ENCODE data around the gene SHB. TPM values are rescaled to one million over a fixed set of nuclear protein-coding genes. Genes with fewer than 3 reads are reported as not detected.

The SHB gene
- total and polyA plus RNA-seq, 4 donors: 6.2 to 16.1 (median 11.6) TPM

GRCh38 chr9:37995348-37995737, 73.7 kb downstream of the SHB start:
- Histone ChIP-seq H3K27ac (ENCODE audit: low read depth, low read length) (no peak overlapping the region), H3K36me3 (ENCODE audit: control insufficient read depth, insufficient read depth, low read length) (no peaks in the 10 kb centered on the region), H3K4me1 (ENCODE audit: control insufficient read depth, insufficient read depth, low read length) (peaks cover 57% of the 10 kb centered on the region), H3K9me3 (ENCODE audit: control insufficient read depth, insufficient read depth, low read length) (no peaks in the 10 kb centered on the region), H3K27me3 (ENCODE audit: control insufficient read depth, insufficient read depth, low read length) (no peaks in the 10 kb centered on the region), H3K4me3 (ENCODE audit: low read depth, low read length) (no peak overlapping the region)
- WGBS (ENCODE audit: insufficient coverage): 82% methylated on average over 2 of the region's 6 CpGs
- no peak for DNase-seq (ENCODE audit: low read depth in 4 of 6, low spot score in 6 of 6)

GRCh38 chr9:37994639-37995347, 74.2 kb downstream of the SHB start:
- peak in 4 of 6 donors; percentile 40 to 93 (median 76) for DNase-seq (ENCODE audit: low read depth in 4 of 6, low spot score in 6 of 6)
- Histone ChIP-seq H3K27me3 (ENCODE audit: control insufficient read depth, insufficient read depth, low read length) (no peaks in the 10 kb centered on the region), H3K4me3 (ENCODE audit: low read depth, low read length) (no peak overlapping the region), H3K27ac (ENCODE audit: low read depth, low read length) (no peak overlapping the region), H3K36me3 (ENCODE audit: control insufficient read depth, insufficient read depth, low read length) (no peaks in the 10 kb centered on the region), H3K4me1 (ENCODE audit: control insufficient read depth, insufficient read depth, low read length) (peaks cover 52% of the 10 kb centered on the region), H3K9me3 (ENCODE audit: control insufficient read depth, insufficient read depth, low read length) (no peaks in the 10 kb centered on the region)
- WGBS (ENCODE audit: insufficient coverage): 35% methylated on average over 12 of the region's 15 CpGs

GRCh38 chr9:37992924-37993349, 76.1 kb downstream of the SHB start:
- no peaks in the 10 kb centered on the region for H3K9me3 ChIP-seq (ENCODE audit: control insufficient read depth, insufficient read depth, low read length)
- no peaks in the 10 kb centered on the region for H3K36me3 ChIP-seq (ENCODE audit: control insufficient read depth, insufficient read depth, low read length)
- DNase-seq (ENCODE audit: low read depth in 4 of 6, low spot score in 6 of 6): peak in 1 of 6 donors; percentile 69
- 64% methylated on average over 7 of the region's 8 CpGs for WGBS (ENCODE audit: insufficient coverage)
- no peak overlapping the region for H3K4me3 ChIP-seq (ENCODE audit: low read depth, low read length)
- H3K27me3 ChIP-seq (ENCODE audit: control insufficient read depth, insufficient read depth, low read length): no peaks in the 10 kb centered on the region
- H3K27ac ChIP-seq (ENCODE audit: low read depth, low read length): no peak overlapping the region
- H3K4me1 ChIP-seq (ENCODE audit: control insufficient read depth, insufficient read depth, low read length): peaks cover 38% of the 10 kb centered on the region

GRCh38 chr9:37990404-37991015, 78.5 kb downstream of the SHB start:
- H3K36me3 ChIP-seq (ENCODE audit: control insufficient read depth, insufficient read depth, low read length): no peaks in the 10 kb centered on the region
- no peak overlapping the region for H3K4me3 ChIP-seq (ENCODE audit: low read depth, low read length)
- no CpG with 5 or more reads among the region's 5 CpGs for WGBS (ENCODE audit: insufficient coverage)
- H3K9me3 ChIP-seq (ENCODE audit: control insufficient read depth, insufficient read depth, low read length): no peaks in the 10 kb centered on the region
- no peak overlapping the region for H3K27ac ChIP-seq (ENCODE audit: low read depth, low read length)
- H3K27me3 ChIP-seq (ENCODE audit: control insufficient read depth, insufficient read depth, low read length): no peaks in the 10 kb centered on the region
- H3K4me1 ChIP-seq (ENCODE audit: control insufficient read depth, insufficient read depth, low read length): peaks cover 39% of the 10 kb centered on the region
- DNase-seq (ENCODE audit: low read depth in 4 of 6, low spot score in 6 of 6): no peak

- Histone ChIP-seq H3K9me3 (ENCODE audit: control insufficient read depth, insufficient read depth, low read length) (no peaks in the 10 kb centered on the region), H3K27me3 (ENCODE audit: control insufficient read depth, insufficient read depth, low read length) (no peaks in the 10 kb centered on the region), H3K4me1 (ENCODE audit: control insufficient read depth, insufficient read depth, low read length) (peaks cover 40% of the 10 kb centered on the region), H3K27ac (ENCODE audit: low read depth, low read length) (no peak overlapping the region), H3K4me3 (ENCODE audit: low read depth, low read length) (no peak overlapping the region), H3K36me3 (ENCODE audit: control insufficient read depth, insufficient read depth, low read length) (no peaks in the 10 kb centered on the region)
- no peak for DNase-seq (ENCODE audit: low read depth in 4 of 6, low spot score in 6 of 6)
- WGBS (ENCODE audit: insufficient coverage): 94% methylated on average over 3 of the region's 5 CpGs
Measured at GRCh38 chr9:37989701-37990100, 79.3 kb downstream of the SHB start.

- DNase-seq (ENCODE audit: low read depth in 4 of 6, low spot score in 6 of 6): no peak
- Histone ChIP-seq H3K4me3 (ENCODE audit: low read depth, low read length) (no peak overlapping the region), H3K27me3 (ENCODE audit: control insufficient read depth, insufficient read depth, low read length) (no peaks in the 10 kb centered on the region), H3K9me3 (ENCODE audit: control insufficient read depth, insufficient read depth, low read length) (no peaks in the 10 kb centered on the region), H3K4me1 (ENCODE audit: control insufficient read depth, insufficient read depth, low read length) (peaks cover 43% of the 10 kb centered on the region), H3K36me3 (ENCODE audit: control insufficient read depth, insufficient read depth, low read length) (no peaks in the 10 kb centered on the region), H3K27ac (ENCODE audit: low read depth, low read length) (no peak overlapping the region)
- WGBS (ENCODE audit: insufficient coverage): 0% methylated on average over 1 of the region's 2 CpGs
Measured at GRCh38 chr9:37988602-37989001, 80.4 kb downstream of the SHB start.

- H3K4me3 ChIP-seq (ENCODE audit: low read depth, low read length): no peak overlapping the region
- no peaks in the 10 kb centered on the region for H3K36me3 ChIP-seq (ENCODE audit: control insufficient read depth, insufficient read depth, low read length)
Measured at GRCh38 chr9:37988041-37988440, 81.0 kb downstream of the SHB start.

GRCh38 chr9:37987467-37987981, 81.5 kb downstream of the SHB start:
- Histone ChIP-seq H3K9me3 (ENCODE audit: control insufficient read depth, insufficient read depth, low read length) (no peaks in the 10 kb centered on the region), H3K36me3 (ENCODE audit: control insufficient read depth, insufficient read depth, low read length) (no peaks in the 10 kb centered on the region), H3K4me1 (ENCODE audit: control insufficient read depth, insufficient read depth, low read length) (peaks cover 43% of the 10 kb centered on the region), H3K4me3 (ENCODE audit: low read depth, low read length) (no peak overlapping the region), H3K27me3 (ENCODE audit: control insufficient read depth, insufficient read depth, low read length) (no peaks in the 10 kb centered on the region), H3K27ac (ENCODE audit: low read depth, low read length) (no peak overlapping the region)
- 82% methylated on average over 4 of the region's 7 CpGs for WGBS (ENCODE audit: insufficient coverage)
- DNase-seq (ENCODE audit: low read depth in 4 of 6, low spot score in 6 of 6): peak in 1 of 6 donors; percentile 31

More at GRCh38 chr9:37988041-37988440, 81.0 kb downstream of the SHB start:
- H3K27me3 ChIP-seq (ENCODE audit: control insufficient read depth, insufficient read depth, low read length): no peaks in the 10 kb centered on the region
- 42% methylated on average over 5 of the region's 5 CpGs for WGBS (ENCODE audit: insufficient coverage)
- no peaks in the 10 kb centered on the region for H3K9me3 ChIP-seq (ENCODE audit: control insufficient read depth, insufficient read depth, low read length)
- H3K27ac ChIP-seq (ENCODE audit: low read depth, low read length): no peak overlapping the region
- H3K4me1 ChIP-seq (ENCODE audit: control insufficient read depth, insufficient read depth, low read length): peaks cover 43% of the 10 kb centered on the region
- DNase-seq (ENCODE audit: low read depth in 4 of 6, low spot score in 6 of 6): peak in 1 of 6 donors; percentile 23

- Histone ChIP-seq H3K27me3 (ENCODE audit: control insufficient read depth, insufficient read depth, low read length) (no peaks in the 10 kb centered on the region), H3K36me3 (ENCODE audit: control insufficient read depth, insufficient read depth, low read length) (no peaks in the 10 kb centered on the region), H3K4me1 (ENCODE audit: control insufficient read depth, insufficient read depth, low read length) (peaks cover 43% of the 10 kb centered on the region), H3K4me3 (ENCODE audit: low read depth, low read length) (no peak overlapping the region), H3K27ac (ENCODE audit: low read depth, low read length) (no peak overlapping the region), H3K9me3 (ENCODE audit: control insufficient read depth, insufficient read depth, low read length) (no peaks in the 10 kb centered on the region)
- WGBS (ENCODE audit: insufficient coverage): 83% methylated on average over 15 of the region's 15 CpGs
- DNase-seq (ENCODE audit: low read depth in 4 of 6, low spot score in 6 of 6): no peak
Measured at GRCh38 chr9:37986771-37987258, 82.2 kb downstream of the SHB start.

Measured in spinal cord (tissue), 10 donors.